AG08395 (cell line): ENCODE measurements around the gene CASKIN2.

Source experiments
- DNase-seq: peaks from one replicate; pipeline ENCODE4 v3.0.0; 2012; ENCODE audit warnings: mixed read lengths, low spot score

The CASKIN2 gene

GRCh38 chr17:75515496-75516254 lies at the start of gene CASKIN2:
CASKIN2 (minus strand) TSS chr17:75515537; CDS start chr17:75513804, 1,733 bp downstream.
- peak; percentile 99 for DNase-seq

GRCh38 chr17:75565066-75565465 lies 49.7 kb upstream of the CASKIN2 start:
- DNase-seq: peak; percentile 87

GRCh38 chr17:75564195-75564594 lies 48.9 kb upstream of the CASKIN2 start:
- DNase-seq: no peak

- no peak for DNase-seq
Measured at GRCh38 chr17:75563063-75563758, 47.9 kb upstream of the CASKIN2 start.

- DNase-seq: peak; percentile 87
Measured at GRCh38 chr17:75561927-75562603, 46.7 kb upstream of the CASKIN2 start.

GRCh38 chr17:75559958-75560533 lies 44.7 kb upstream of the CASKIN2 start:
- no peak for DNase-seq

- DNase-seq: no peak
Measured at GRCh38 chr17:75558666-75559530, 43.6 kb upstream of the CASKIN2 start.

- no peak for DNase-seq
Measured at GRCh38 chr17:75557852-75558665, 42.7 kb upstream of the CASKIN2 start.

- DNase-seq: no peak
Measured at GRCh38 chr17:75557075-75557851, 41.9 kb upstream of the CASKIN2 start.

GRCh38 chr17:75555679-75556153 lies 40.4 kb upstream of the CASKIN2 start:
- DNase-seq: no peak

GRCh38 chr17:75553295-75554110 lies 38.2 kb upstream of the CASKIN2 start:
- no peak for DNase-seq

GRCh38 chr17:75552425-75553294 lies 37.3 kb upstream of the CASKIN2 start:
- no peak for DNase-seq

GRCh38 chr17:75551266-75551665 lies 35.9 kb upstream of the CASKIN2 start:
- DNase-seq: no peak

- no peak for DNase-seq
Measured at GRCh38 chr17:75550139-75550465, 34.8 kb upstream of the CASKIN2 start.

GRCh38 chr17:75549246-75550138 lies 34.2 kb upstream of the CASKIN2 start:
- DNase-seq: no peak

- DNase-seq: no peak
Measured at GRCh38 chr17:75548813-75549212, 33.5 kb upstream of the CASKIN2 start.

- DNase-seq: no peak
Measured at GRCh38 chr17:75547091-75547490, 31.8 kb upstream of the CASKIN2 start.
